ENCODE measurements around the gene RBM38.
A peak's percentile ranks its signal among the peaks of the same experiment; 100 is the strongest.

The RBM38 gene

DNA sequence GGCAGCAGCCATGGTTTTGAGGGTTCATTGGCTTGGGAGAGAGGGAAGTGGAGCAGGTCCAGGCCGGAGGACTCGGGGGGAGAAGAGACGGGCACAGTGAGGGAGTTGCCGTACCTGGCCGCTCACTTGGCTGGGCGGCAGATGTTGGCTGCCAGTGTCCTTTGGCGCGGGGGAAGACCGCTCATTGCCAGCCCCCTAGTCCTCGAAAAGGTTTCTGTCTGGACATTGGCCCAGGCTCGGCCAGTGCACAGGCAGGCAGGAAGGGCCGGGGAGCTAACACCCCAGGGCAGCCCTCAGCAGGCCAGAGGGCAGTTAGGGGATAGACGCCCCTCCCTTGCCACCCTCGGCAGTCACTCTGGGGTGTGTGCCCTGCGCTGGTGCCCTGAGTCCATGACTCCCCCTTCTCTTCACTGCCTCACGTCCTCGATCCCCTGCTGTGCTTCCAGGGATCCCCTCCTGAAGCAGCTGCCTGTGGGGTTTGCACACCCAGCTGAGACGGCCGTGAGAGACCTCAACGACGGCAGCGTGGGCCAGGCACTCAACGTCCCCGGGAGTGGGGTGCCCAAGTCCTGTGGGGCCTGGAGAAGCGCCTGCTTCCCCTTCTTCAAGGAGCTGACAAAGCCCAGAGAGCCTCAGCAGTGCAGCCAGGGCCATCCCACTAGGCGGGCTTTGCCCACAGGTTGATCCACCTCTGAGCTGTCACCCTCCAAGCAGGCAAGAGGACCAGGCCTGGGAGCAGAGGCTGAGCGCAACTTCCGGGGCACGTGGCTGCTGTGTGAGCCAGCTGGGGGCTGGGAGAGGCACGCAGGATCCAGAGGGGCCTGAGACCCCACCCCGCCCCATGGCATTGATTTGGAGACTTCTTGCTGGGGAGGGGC lies 20.4 kb downstream of the RBM38 start:
- POLR2A ChIA-PET: interaction anchor here (0.6 kb wide), 1 partner anchor 16 kb away, joined by 3 read pairs; no protein-coding TSS in a partner anchor

DNA sequence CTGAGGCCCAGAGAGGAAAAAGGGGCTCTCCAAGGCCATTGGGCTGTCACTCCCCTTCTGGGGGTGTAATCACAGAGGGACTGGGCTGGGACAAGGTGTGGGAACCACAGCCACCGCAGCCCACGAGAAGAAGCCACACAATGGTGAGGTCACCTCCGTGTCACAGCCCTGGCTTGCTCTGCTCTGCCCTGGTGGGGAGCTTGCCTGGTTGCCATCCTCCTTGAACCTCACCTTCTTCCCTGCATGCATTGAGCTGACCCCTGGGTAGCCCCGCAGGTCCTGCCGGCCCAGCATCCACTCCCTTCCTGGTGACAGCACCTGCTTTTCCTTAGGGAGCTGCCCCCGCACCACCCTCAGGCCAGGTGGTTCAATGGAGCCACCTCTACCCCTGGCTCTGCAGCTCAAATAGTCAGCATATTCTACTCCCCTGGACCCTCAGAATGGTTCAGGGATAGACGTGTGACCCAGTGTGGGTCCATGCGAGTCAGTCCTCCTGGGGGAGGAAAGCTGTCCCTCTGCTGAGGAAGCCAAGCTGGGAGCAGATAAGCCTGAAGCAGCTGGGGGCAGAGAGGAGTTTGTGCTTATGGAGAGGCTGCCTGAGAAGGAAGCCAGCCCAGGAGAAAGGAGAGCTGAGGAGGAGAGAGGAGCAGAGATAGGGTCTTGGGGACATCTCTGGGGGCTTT lies 21.3 kb downstream of the RBM38 start:
- H3K9me3 ChIP-seq (ENCODE audit: control insufficient read depth, insufficient read depth, low read depth, low read length): no peaks in the 10 kb centered on the region
- CTCF ChIA-PET: interaction anchor here (0.6 to 1.3 kb wide), 5 partner anchors 15 to 606 kb away, joined by 3 read pairs; no protein-coding TSS in a partner anchor
- no peaks in the 10 kb centered on the region; the same call in 1 of the 2 replicates for H3K4me1 ChIP-seq (ENCODE audit: control insufficient read depth, insufficient read depth, low read length)
- POLR2A ChIA-PET: no interaction called here
- H3K4me3 ChIP-seq (ENCODE audit: low read depth, low read length): no peak overlapping the region
- TF ChIP-seq GLIS1 (tag by site-specific recombination; IDR thresholded peaks at IDR 0.05): peak; percentile 85
- TF ChIP-seq ZBTB11 (tag by site-specific recombination; conservative IDR thresholded peaks at IDR 0.05; ENCODE audit: low read depth): no peak
- no peak for TF ChIP-seq ZNF626 (tag by site-specific recombination; IDR thresholded peaks at IDR 0.05)
- no peak for TF ChIP-seq PATZ1 (tag by site-specific recombination; IDR thresholded peaks at IDR 0.05)
- peak; percentile 94 for TF ChIP-seq ZIC2 (tag by site-specific recombination; IDR thresholded peaks at IDR 0.05)
- peaks cover 0 to 22% of the 10 kb centered on the region in 2 experiments; a peak in 2 of 3 replicates for H3K36me3 ChIP-seq (ENCODE audit: control insufficient read depth in 2 of 2, insufficient read depth in 1 of 2, low read length in 2 of 2)
- H3K27ac ChIP-seq (ENCODE audit: extremely low read depth, low read depth, low read length): no peak overlapping the region

More for the DNA sequence above, 20.4 kb downstream of the RBM38 start:
- H3K4me3 ChIP-seq (ENCODE audit: low read depth, low read length): no peak overlapping the region
- TF ChIP-seq ZIC2 (tag by site-specific recombination; IDR thresholded peaks at IDR 0.05): no peak; the same call in 1 of the 2 replicates
- no peak for TF ChIP-seq ZNF394 (tag by site-specific recombination; IDR thresholded peaks at IDR 0.05; ENCODE audit: borderline replicate concordance)
- no peak for TF ChIP-seq ZNF510 (tag by site-specific recombination; IDR thresholded peaks at IDR 0.05; ENCODE audit: insufficient replicate concordance)
- no peak for TF ChIP-seq ZNF664 (tag by site-specific recombination; IDR thresholded peaks at IDR 0.05)
- no peak for TF ChIP-seq ZNF843 (tag by site-specific recombination; IDR thresholded peaks at IDR 0.05)
- TF ChIP-seq ZNF623 (tag by site-specific recombination; IDR thresholded peaks at IDR 0.05): no peak
- no peak for TF ChIP-seq ZNF114 (tag by site-specific recombination; IDR thresholded peaks at IDR 0.05)
- TF ChIP-seq ZBTB20 (tag by site-specific recombination; IDR thresholded peaks at IDR 0.05): no peak
- no peak for TF ChIP-seq IKZF3 (tag by site-specific recombination; IDR thresholded peaks at IDR 0.05)
- no peak for TF ChIP-seq ZNF404 (tag by site-specific recombination; IDR thresholded peaks at IDR 0.05)
- no peak for TF ChIP-seq ZNF391 (tag by site-specific recombination; IDR thresholded peaks at IDR 0.05; ENCODE audit: borderline replicate concordance, low read depth)
- TF ChIP-seq ZNF140 (tag by site-specific recombination; IDR thresholded peaks at IDR 0.05): no peak
- no peak for TF ChIP-seq ZNF621 (tag by site-specific recombination; IDR thresholded peaks at IDR 0.05)
- no peaks in the 10 kb centered on the region for H3K9me3 ChIP-seq (ENCODE audit: control insufficient read depth, insufficient read depth, low read depth, low read length)
- H3K4me1 ChIP-seq (ENCODE audit: control insufficient read depth, insufficient read depth, low read length): no peaks in the 10 kb centered on the region; the same call in 1 of the 2 replicates
- H3K27ac ChIP-seq (ENCODE audit: extremely low read depth, low read depth, low read length): no peak overlapping the region
- peaks cover 0 to 29% of the 10 kb centered on the region in 2 experiments; a peak in 2 of 3 replicates for H3K36me3 ChIP-seq (ENCODE audit: control insufficient read depth in 2 of 2, insufficient read depth in 1 of 2, low read length in 2 of 2)
- CTCF ChIA-PET: interaction anchor here (0.6 to 0.9 kb wide), 2 partner anchors 14 to 67 kb away, joined by 3 read pairs; no protein-coding TSS in a partner anchor
